Caco-2 (cell line): ENCODE results near the gene COL27A1. TPM values are rescaled to one million over a fixed set of nuclear protein-coding genes. Genes with fewer than 3 reads are reported as not detected.

Experiments used
- BruUV-seq: library from RNA; stranded (reverse); fragments of 400-500 nt; replicated peaks from 2 replicates; lab custom pipeline; 2021; lab: Mats Ljungman, UMichigan
- CTCF ChIA-PET: fragments of 300-600 bp; sonication (Branson Sonifier 250); formaldehyde crosslinking; loops from one replicate; lab custom pipeline; 2022; ENCODE audit warnings: antibody characterized with exemption; lab: Charles Lee
- POLR2A ChIA-PET: fragments of 300-600 bp; sonication (Branson Sonifier 250); formaldehyde crosslinking; loops from one replicate; lab custom pipeline; 2022; ENCODE audit warnings: antibody characterized with exemption; lab: Charles Lee
- DNase-seq, 2 experiments: peaks; one replicate each; pipeline versions ENCODE4 v3.0.0 to v3.0.0-alpha.2; 2020 to 2022
- H3K27me3 ChIP-seq: replicated peaks from 2 replicates; pipeline ENCODE4 v1.6.0; 2011; ENCODE audit warnings: low read length; ENCODE audit not compliant: control insufficient read depth, insufficient read depth
- H3K36me3 ChIP-seq: 2 replicates; pipeline ENCODE4 v1.5.1; 2011; ENCODE audit warnings: low read length; ENCODE audit not compliant: control insufficient read depth, insufficient read depth
- H3K4me1 ChIP-seq: fragments of 250-450 bp; sonication (Bioruptor Pico); 2 replicates; pipeline ENCODE4 v1.5.1; 2020; ENCODE audit warnings: mild to moderate bottlenecking
- H3K4me3 ChIP-seq: 2 replicates; pipeline ENCODE4 v1.5.1; 2011; ENCODE audit warnings: low read depth, mild to moderate bottlenecking, control low read depth, low read length
- H3K9me3 ChIP-seq: fragments of 250-450 bp; sonication (Bioruptor Pico); 2 replicates; pipeline ENCODE4 v1.5.1; 2020; ENCODE audit warnings: mild to moderate bottlenecking, moderate library complexity
- H3K27ac Mint-ChIP-seq: one replicate; pipeline ENCODE4 v1.8.0; 2022; ENCODE audit warnings: mixed read lengths; ENCODE audit not compliant: unreplicated experiment
- H3K27me3 Mint-ChIP-seq: one replicate; pipeline ENCODE4 v1.8.0; 2022; ENCODE audit warnings: mixed read lengths; ENCODE audit not compliant: insufficient read depth, unreplicated experiment
- H3K36me3 Mint-ChIP-seq: one replicate; pipeline ENCODE4 v1.8.0; 2022; ENCODE audit warnings: mild to moderate bottlenecking, mixed read lengths; ENCODE audit not compliant: insufficient read depth, unreplicated experiment
- H3K4me1 Mint-ChIP-seq: one replicate; pipeline ENCODE4 v1.8.0; 2022; ENCODE audit warnings: low read depth, mixed read lengths; ENCODE audit not compliant: unreplicated experiment
- H3K4me3 Mint-ChIP-seq: one replicate; pipeline ENCODE4 v1.8.0; 2022; ENCODE audit warnings: mild to moderate bottlenecking, moderate library complexity, mixed read lengths; ENCODE audit not compliant: unreplicated experiment
- H3K9me3 Mint-ChIP-seq: one replicate; pipeline ENCODE4 v1.8.0; 2022; ENCODE audit warnings: mixed read lengths; ENCODE audit not compliant: unreplicated experiment
- intact Hi-C: fragments of 100-400 bp; cut with micrococcal nuclease; formaldehyde crosslinking; loops from one replicate; pipeline ENCODE4 v1.10.0; 2022; ENCODE audit not compliant: unreplicated experiment
- total RNA-seq: library from RNA; stranded (reverse); gene quantifications from 2 replicates; pipeline ENCODE4 v1.2.3, GENCODE V29; 2022
- TF ChIP-seq, protein P1 (sequence below), 2 experiments: fragments of 200-600 bp in 1 of 2; IDR thresholded peaks; 1 replicate in 1 of 2; 2 replicates in 1 of 2; pipeline versions ENCODE4 v1.5.1 to v1.8.0; 2011 to 2022; ENCODE audit warnings: antibody characterized with exemption in 1 of 2, control low read depth in 1 of 2, inconsistent platforms in 1 of 2, low read depth in 1 of 2, low read length in 1 of 2, mild to moderate bottlenecking in 1 of 2, moderate library complexity in 1 of 2; ENCODE audit not compliant: insufficient read depth in 1 of 2, severe bottlenecking in 1 of 2, unreplicated experiment in 1 of 2

COL27A1 gene
- total RNA-seq, 1 experiment from 2014 or later, result 31.1 TPM

- H3K36me3 ChIP-seq, result peaks cover 2% of the 10 kb centered on the region; the same call in 1 of the 2 replicates
- Mint-ChIP-seq H3K4me3 (no peak overlapping the region), H3K27me3 (no peaks in the 10 kb centered on the region), H3K9me3 (no peaks in the 10 kb centered on the region), H3K36me3 (peaks cover 42% of the 10 kb centered on the region), H3K27ac (no peak overlapping the region), H3K4me1 (peaks cover 15% of the 10 kb centered on the region)
- ChIA-PET CTCF (no interaction called here), POLR2A (interaction anchor here (0.6 kb wide), 1 partner anchor 51 kb away, joined by 3 read pairs; no protein-coding TSS in a partner anchor)
- no peak overlapping the region for H3K4me3 ChIP-seq
- no peak for DNase-seq
- intact Hi-C loops, result no loop called here
- peaks cover 17% of the 10 kb centered on the region for H3K4me1 ChIP-seq
- no peaks in the 10 kb centered on the region for H3K27me3 ChIP-seq
- TF ChIP-seq, protein P1, sequence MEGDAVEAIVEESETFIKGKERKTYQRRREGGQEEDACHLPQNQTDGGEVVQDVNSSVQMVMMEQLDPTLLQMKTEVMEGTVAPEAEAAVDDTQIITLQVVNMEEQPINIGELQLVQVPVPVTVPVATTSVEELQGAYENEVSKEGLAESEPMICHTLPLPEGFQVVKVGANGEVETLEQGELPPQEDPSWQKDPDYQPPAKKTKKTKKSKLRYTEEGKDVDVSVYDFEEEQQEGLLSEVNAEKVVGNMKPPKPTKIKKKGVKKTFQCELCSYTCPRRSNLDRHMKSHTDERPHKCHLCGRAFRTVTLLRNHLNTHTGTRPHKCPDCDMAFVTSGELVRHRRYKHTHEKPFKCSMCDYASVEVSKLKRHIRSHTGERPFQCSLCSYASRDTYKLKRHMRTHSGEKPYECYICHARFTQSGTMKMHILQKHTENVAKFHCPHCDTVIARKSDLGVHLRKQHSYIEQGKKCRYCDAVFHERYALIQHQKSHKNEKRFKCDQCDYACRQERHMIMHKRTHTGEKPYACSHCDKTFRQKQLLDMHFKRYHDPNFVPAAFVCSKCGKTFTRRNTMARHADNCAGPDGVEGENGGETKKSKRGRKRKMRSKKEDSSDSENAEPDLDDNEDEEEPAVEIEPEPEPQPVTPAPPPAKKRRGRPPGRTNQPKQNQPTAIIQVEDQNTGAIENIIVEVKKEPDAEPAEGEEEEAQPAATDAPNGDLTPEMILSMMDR (IDR thresholded peaks at IDR 0.05; ENCODE audit: insufficient read depth in 1 of 2, low read depth in 1 of 2, low read length in 1 of 2, severe bottlenecking in 1 of 2, unreplicated experiment in 1 of 2), result no peak
- BruUV-seq, result no TSS peak
- H3K9me3 ChIP-seq, result no peaks in the 10 kb centered on the region
These were observed 190.2 kb downstream of the COL27A1 start for GRCh38 chr9:114345493-114346065.

- ChIA-PET CTCF (no interaction called here), POLR2A (no interaction called here)
- Mint-ChIP-seq H3K27ac (no peak overlapping the region), H3K4me1 (peaks cover 15% of the 10 kb centered on the region), H3K4me3 (no peak overlapping the region), H3K27me3 (no peaks in the 10 kb centered on the region), H3K9me3 (no peaks in the 10 kb centered on the region), H3K36me3 (peaks cover 48% of the 10 kb centered on the region)
- H3K9me3 ChIP-seq, result no peaks in the 10 kb centered on the region
- no peaks in the 10 kb centered on the region for H3K27me3 ChIP-seq
- peaks cover 17% of the 10 kb centered on the region for H3K4me1 ChIP-seq
- TF ChIP-seq, protein P1 (IDR thresholded peaks at IDR 0.05; ENCODE audit: insufficient read depth in 1 of 2, low read depth in 1 of 2, low read length in 1 of 2, severe bottlenecking in 1 of 2, unreplicated experiment in 1 of 2), result no peak
- DNase-seq, result no peak
- intact Hi-C loops, result no loop called here
- H3K36me3 ChIP-seq, result peaks cover 2% of the 10 kb centered on the region; the same call in 1 of the 2 replicates
- no TSS peak for BruUV-seq
- no peak overlapping the region for H3K4me3 ChIP-seq
These were observed 190.8 kb downstream of the COL27A1 start for GRCh38 chr9:114346146-114346545.

GRCh38 chr9:114347675-114348074, 192.3 kb downstream of the COL27A1 start:
- TF ChIP-seq, protein P1 (IDR thresholded peaks at IDR 0.05; ENCODE audit: insufficient read depth in 1 of 2, low read depth in 1 of 2, low read length in 1 of 2, severe bottlenecking in 1 of 2, unreplicated experiment in 1 of 2), result no peak
- intact Hi-C loops, result loop anchor here (2.0 kb wide), 1 partner anchor 49 kb away; no protein-coding TSS in a partner anchor
- Mint-ChIP-seq H3K27me3 (no peaks in the 10 kb centered on the region), H3K9me3 (no peaks in the 10 kb centered on the region), H3K27ac (no peak overlapping the region), H3K36me3 (peaks cover 40% of the 10 kb centered on the region), H3K4me3 (no peak overlapping the region), H3K4me1 (peaks cover 15% of the 10 kb centered on the region)
- ChIA-PET POLR2A (no interaction called here), CTCF (no interaction called here)
- no TSS peak for BruUV-seq
- no peaks in the 10 kb centered on the region for H3K9me3 ChIP-seq
- peaks cover 2% of the 10 kb centered on the region; the same call in 1 of the 2 replicates for H3K36me3 ChIP-seq
- no peaks in the 10 kb centered on the region for H3K27me3 ChIP-seq
- no peak overlapping the region for H3K4me3 ChIP-seq
- H3K4me1 ChIP-seq, result peaks cover 17% of the 10 kb centered on the region
- no peak for DNase-seq
